Measurements from ENCODE around the gene SLC7A11.

The SLC7A11 gene

DNA sequence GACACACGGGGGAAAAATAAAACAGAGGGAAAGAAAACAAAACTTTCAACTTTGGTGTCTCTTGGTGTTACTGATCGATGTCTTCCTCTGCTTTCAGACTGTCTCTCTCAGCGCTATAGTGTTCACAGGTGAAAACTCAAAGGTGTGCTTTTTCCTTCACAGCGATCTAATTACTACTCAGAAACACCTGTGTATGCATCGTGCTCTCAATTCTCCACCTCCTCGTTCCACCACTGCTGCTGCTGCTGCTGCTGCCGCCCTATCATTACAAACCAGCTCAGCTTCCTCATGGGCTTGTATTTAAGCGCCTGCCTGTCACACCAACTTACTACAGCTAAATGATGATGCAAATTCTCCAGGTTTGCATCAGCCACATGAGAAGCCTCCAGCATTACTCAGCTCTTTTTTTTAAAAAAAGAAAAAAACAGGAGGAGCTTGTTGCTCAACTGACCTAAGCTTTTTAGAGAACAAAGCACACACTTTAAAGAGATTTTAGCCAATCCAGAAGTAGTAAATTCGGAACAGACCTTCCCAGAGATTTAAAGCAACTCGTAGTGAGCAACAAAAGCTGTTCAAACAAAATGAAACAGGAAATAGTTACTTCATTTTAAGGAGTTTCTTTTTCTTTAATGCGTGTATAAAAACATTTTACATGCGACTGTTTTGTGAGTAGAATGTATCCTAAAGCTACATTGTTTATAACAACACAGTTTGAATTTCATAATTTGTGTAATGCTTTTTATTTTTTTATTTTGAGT lies at the start of gene SLC7A11:
Gene SLC7A11, minus strand, starts transcription at position 274 of the 758 bp plus-strand sequence. CDS start 280 bp downstream, outside the sequence.
- peak; percentile 77 for DNase-seq

DNA sequence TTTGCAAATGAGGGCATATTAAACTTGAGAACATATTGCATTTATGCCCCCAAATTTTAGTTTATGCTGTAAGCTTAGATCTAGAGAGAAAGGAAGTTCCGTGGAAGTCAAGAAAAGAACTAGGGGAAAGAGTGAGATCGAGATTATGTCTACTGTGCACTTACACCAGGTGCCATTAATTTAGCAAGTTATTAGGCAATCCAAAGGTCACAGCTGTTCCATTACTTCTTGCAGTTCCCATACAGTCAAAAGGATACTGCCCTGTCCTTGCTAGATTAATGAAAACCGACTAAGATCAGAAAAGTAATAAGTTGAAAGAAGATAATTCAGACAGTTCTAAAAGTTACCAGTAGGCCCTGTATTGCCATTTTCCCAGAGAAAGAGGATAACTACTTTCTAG lies 49.3 kb upstream of the SLC7A11 start:
- DNase-seq: no peak

DNA sequence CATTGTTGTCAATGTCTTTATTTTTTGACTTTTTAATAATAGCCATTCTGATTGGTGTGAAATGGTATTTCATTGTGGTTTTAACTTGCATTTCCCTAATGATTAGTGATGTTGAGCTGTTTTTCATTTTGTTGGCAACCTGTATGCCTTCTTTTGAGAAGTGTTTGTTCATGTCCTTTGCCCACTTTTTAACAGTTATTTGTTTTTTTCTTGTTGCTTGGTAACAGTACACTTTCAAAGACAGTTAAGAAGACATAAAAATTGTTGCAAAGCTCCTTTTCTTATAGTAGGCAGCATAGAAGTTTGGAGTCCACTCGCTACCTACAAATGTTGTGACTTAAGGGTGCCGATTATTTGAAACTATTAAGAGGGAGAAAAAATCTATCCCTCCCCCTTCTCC lies 48.7 kb upstream of the SLC7A11 start:
- DNase-seq: no peak

DNA sequence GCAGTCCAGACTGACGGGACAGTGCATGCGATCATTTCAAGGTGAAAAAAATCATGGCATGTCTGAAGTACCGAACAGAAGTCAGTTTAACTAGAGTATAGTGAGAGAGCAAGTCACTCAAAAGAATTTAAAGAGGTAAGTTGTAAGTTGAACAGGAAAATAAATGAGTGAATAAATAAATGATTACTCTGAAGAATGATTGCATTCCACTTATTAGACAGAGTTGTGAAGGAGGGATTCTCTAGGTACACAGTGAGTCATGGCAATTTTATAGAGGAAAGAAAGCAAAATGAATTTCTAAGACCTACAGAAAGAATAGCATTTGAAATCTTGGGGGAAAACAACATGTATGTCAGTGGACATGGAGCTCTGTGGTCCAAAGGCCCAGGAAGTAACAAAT lies 37.1 kb upstream of the SLC7A11 start:
- DNase-seq: no peak

DNA sequence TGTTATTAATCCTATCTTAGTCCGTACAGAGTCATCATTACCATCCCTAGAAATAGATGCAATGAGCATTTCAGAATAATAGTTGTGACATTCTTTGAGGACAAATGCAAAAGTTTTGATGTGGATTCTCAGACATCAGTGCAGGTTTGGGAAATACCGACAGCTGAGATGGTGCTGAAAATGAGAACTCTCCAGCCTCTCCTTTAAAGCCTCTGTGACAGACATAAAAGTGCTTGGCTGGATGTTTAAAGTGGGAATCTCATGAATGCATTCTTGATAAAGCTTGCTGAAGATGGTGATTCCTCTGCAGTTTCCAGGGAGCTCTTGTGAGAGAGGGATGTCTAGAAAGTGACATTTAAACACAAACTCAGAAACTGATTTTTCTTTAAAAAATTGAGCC lies 35.0 kb upstream of the SLC7A11 start:
- no peak for DNase-seq

DNA sequence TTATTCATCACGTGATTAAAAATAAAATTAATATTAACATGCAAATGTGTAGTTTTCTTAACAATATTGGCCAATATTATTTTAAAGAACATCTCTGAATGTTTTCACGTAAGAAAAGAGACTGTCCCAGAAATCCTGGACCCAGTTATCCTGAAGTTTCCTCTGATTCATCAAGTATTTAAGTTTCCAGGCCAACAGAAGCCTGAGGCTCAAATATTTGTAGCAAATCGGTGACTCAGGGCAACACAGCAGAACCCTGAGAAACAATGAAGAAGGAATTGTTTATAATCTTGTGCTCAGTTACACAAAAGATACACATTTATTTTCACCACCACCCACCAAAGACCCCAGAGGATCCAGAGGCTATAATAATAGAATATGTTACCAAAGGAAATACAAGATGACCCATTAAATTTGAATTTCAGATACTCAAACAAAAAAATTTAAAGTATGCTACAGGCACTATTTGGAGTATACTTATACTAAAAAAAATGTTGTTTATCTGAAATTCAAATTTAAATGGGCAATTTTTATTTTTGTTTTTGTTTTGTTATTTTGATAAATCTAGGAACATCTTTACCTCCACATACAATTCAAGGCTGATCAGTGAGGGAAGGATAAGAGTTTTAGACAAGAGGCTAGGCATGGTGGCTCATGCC lies 33.9 kb upstream of the SLC7A11 start:
- DNase-seq: no peak

DNA sequence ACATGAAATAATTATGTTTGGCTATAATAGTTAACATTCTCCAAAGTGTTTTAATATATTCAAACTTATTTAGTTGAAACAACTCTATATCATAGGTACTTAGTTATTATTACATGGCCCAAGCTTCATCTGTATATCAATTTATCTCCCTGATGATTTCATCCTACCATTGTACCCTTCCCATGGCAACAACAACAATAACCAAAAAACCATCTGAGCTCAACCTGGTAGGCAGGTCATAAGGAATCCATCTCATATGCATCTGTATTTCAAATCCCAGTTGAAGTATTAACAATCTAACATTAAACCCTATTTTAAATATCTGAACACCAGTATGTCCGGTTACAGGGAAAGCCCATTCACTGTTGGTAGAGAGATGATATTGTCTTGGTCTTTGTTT lies 33.1 kb upstream of the SLC7A11 start:
- no peak for DNase-seq

DNA sequence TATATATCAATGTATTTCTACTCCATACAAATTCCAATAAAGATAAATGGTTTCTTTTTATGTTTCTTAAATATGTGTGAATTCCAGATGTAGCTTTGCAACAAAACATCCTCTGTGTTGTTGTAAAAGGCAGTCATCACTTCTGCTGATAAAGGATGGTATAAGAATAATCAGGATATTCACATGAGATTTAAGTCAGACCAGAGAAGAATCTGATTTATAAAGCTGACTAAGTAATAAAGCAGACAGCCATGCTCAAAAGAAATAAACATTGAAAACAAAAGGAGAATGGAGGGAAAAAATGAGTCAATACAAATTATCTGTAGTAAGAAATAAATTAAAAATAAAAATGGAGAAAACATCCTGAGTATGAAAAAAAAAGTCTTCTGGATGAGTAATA lies 27.0 kb upstream of the SLC7A11 start:
- DNase-seq: no peak

DNA sequence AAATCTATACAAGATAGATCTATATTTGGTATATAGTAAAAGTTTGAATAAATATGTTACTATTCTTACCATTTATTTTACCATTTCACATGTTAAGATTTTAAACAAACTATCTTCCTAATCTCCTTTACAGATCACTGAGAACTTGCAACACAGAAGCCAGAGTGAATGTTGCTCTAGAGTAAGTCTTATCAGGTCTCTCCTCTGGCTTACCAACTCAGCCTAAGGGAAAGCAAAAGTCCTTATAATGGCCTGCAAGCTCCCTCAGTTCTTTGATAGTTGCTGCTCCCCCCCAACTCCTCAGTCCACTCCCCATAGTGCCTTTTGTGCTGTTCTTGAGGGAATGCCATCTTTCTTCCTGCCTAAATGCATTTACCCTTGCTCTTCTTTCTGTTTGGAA lies 25.7 kb upstream of the SLC7A11 start:
- DNase-seq: no peak

DNA sequence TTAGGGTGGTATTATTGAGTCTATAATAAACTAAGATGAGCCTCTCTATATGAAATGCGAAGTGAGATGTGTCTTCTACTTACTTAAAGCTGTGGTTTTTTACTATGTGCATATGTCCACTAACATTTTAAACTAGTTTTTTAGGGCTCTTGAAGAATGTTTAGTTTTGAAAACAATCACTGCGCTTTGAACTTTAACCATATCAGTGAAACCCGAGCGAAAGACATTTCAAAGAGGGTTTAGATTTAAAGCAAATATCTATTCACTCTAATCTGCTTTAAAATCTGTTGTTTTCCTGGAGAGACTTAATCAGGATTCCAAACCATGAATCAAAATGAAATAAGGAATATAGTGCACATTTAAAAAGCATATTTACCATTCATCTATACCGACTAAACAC lies 24.8 kb upstream of the SLC7A11 start:
- DNase-seq: no peak

DNA sequence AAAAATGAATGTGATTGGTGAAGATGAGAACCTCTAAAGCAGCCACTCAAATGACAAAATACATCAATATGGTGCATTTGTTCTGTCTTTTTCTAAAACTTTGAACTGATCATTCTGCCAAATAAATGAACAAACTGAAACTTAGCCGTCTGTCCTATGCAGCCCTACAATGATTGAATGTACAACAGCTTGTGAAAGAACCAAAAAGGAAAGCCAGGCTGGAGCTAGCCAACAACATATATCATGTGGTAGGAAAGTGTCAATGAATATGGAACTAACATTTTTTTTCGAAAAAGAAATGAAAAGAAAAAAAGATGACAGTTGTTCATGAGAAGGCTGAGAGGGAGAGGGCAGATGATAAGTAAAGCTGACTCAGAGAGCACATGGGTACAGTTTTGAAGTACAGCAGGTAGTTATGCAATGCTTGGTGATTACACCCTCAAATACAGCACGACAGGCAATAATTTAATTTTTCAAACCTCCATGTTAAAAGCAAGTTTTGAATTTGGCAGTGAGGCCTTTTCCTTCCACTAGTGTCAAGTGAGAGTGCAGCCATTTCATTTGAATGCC lies 21.2 kb upstream of the SLC7A11 start:
- no peak for DNase-seq

DNA sequence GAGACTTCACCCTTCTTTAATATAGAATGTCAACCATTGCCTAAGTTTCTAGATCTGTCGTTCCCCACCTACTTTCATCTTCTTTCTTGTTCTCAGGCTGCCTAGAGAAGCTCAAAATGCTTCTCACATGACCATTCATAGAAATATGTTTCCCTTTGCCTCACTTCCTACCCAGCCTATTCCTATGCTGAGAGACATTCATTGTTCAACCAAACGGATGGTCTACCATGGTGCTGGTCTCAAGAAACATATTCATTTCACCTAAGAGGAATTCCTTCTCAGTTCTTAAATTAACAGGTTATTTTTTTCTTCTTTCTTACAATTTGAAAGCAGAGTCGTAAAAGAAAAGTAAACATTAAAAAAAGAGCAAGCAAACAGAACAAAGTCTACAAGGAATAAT lies 20.3 kb upstream of the SLC7A11 start:
- DNase-seq: no peak

DNA sequence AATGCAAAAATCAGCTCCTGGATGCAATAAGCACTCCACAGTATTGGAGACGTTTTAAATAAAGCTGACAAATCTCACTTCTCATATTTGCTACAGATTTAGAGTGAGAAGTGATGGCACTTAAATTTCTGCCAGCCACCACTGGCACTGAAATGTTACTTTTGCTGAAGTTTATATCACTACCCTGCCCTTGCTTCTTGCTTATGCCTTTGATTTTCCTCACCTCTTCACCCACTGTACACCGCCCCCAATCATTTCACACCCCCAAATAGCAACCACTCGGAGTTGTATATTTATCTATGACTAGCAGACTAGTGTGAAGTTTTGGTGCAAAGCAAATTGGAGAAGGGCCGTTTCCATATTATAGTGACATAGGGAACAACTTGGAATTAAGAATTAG lies 19.9 kb upstream of the SLC7A11 start:
- DNase-seq: no peak

DNA sequence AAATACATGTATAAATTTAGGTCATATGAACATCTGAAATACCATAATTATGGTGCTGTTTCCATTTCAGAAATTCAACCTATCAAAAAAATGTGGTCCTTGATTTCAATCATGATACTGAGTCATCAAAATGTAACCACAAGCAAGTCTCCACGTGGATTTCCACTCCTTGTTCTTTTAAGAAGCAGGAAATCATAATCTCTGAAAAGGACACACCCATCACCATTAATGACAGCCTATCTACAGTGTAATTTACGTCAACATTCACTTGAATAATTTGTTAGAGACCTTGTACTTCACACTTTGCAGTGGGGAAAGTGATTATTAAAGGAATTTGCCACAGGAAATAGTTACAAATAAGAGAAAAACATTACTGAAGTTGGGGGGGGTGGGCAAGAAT lies 17.7 kb upstream of the SLC7A11 start:
- DNase-seq: no peak

DNA sequence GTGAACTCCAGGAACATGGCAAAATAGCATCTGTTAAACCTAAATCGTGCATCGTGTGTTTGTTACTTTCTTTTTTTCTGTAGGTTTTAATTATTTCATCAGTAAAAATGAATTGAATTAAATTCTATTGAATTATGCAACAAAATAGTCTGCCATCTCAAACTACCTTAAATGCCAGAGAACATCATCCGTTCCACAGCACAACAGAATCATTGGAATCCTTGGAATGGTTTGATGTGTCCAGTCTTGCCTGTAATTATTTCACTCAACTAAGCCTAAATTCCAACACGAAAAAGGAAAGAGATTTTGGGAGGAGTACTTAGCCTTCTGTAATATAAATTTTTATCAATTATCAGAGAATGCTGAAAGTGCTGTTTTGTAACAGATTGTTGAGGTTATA lies 17.1 kb upstream of the SLC7A11 start:
- no peak for DNase-seq

DNA sequence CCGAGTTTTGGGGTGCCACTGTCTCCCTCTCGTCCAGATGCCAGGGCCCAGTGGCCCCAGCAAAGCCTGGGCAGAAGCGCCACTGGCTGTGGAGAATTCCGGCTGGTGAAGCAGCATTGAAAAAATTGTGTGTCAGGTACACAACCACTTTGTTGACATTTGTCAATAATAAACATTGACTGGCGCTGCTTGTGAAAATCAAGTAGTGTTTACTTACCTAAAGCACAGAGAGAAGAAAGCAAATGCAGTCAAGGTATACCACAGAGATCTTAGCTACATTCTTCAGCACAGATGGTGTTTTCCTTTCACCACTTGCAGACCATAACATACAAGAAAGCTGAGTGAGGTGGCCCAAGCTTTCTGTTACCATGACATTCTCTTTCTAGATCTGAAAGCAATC lies 14.5 kb upstream of the SLC7A11 start:
- no peak for DNase-seq

DNA sequence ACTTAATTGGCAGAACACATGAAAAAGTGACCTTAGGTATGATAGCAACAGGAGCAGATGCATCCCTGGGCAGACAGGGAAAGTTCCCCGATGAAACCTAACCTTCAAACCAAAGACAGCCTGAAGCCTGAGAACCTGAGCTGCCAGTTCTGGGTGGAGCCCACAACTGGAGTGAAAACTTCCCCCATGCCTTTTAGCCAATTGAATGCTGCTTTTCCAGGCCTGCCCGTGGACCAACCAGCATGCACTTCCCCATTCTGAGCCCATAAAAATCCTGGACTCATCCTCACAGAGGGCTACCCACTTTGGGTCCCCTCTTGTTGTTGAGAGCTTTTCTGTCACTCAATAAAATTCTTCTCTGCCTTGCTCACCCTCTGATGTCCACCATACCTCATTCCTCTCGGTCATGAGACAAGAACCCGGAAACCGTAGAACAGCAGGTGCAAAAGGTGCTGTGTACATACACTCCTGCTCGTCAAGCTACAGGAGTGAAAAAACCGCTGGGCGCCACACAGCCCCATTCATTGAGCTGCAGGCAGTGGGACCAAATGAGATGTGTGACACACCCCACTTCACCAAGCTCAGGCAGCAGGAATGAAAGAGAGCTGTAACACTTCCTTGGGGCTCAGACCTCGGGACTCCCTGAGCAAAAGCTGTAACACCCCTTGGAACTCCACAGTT lies 13.9 kb upstream of the SLC7A11 start:
- DNase-seq: no peak

DNA sequence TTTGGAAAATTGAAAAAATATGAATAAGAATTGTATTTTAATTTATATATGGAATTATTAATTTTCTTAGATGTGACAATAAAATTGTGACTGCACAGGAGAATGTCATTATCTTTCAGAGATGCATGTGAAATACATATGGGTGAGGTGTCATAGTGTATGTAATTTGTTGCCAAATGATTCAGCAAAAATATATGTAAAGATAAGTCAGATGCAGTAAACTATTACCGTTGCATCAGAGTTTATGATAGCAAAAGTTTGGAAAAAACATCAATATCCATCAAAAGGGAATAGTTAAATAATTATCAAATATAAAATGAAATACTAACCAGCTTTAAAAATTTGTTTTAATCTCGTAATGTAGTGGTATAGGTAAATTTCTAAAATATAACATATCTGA lies 10.4 kb upstream of the SLC7A11 start:
- DNase-seq: no peak

DNA sequence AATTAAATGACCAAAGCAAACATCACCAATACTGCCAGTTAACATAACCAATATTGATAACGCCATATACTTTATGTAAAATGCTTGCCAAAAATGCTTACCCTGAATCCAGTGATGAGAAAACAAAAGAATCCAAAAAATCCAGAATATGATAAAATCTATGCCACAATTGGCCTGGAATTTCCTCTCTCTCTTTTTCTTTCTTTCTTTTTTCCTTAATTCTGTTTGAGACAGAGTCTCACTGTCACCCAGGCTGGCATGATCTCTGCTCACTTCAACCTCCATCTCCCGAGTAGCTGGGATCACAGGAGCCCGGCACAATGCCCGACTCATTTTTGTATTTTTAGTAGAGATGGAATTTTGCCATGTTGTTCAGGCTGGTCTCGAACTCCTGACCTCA lies 9.8 kb upstream of the SLC7A11 start:
- DNase-seq: no peak

DNA sequence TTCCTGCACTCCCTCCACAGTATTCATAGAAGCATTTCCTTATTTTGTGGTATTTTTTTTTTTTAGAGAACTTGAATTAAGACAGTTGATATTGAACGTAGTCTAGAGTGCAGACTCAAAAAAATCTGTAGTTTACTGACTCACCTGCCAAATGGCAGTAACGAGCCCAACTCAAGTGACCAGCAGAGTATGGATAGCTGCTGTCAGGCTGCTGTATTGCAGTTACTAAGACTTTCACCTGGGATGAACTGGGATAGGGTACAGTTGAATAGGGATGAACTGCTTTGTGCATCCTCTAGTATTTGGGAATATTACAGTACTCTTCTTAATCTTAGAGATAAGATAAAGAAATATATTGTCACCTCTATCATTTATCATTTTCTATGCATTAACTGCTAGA lies 7.0 kb upstream of the SLC7A11 start:
- no peak for DNase-seq

DNA sequence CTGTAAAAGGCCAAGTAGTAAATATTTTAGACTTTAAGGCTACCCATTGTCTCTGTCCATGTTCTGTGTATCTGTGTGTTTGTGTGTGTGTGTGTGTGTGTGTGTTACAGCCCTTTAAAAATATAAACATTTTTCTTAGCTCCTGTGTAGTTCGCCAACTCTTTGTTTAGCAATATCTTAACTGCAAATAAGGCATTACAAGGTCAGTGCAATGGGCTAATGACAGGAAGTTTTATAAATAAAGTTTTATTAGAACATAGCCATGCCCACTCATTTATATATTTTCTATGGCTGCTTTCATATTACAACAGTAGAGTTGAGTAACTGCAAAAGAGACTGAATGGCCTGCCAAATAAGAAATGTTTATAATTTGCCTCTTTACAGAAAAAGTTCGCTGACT lies 5.9 kb upstream of the SLC7A11 start:
- no peak for DNase-seq

DNA sequence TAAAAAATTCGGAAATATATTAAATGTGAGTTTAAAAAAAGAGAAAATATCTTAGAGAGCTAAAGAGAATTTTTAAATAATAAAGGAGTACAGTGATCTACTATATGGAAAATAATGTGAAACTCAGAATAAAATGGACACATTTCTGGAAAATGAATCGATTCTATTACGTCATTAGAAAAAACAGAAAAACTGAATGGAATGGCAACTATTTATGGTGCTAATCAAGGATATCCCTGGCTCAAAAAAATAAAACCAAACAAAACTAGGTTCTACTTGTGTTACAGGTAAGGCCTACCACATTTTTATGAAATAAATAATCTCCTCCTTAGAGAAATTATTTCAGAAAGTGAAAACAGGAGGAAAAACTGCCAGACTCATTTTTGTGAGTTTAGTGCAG lies 5.5 kb upstream of the SLC7A11 start:
- no peak for DNase-seq

DNA sequence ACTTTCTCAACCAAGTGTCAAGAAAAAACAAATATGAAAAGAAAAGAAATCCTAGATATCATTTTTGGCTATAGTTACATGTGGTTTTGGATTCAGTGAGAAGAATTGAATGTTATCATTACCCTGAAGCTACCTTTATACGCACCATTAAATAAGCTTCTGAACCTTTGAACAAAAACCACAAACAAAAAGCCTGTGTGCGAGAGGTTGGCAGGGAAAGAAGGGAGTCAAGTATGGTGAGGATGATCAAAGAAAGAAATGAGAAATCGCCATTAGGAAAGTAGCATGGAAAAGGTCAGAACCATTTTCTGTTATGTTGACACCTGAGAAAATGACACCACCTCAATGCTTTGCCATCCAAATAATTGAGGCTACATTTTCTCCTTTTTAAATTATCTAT lies 1.2 kb upstream of the SLC7A11 start:
- DNase-seq: no peak

DNA sequence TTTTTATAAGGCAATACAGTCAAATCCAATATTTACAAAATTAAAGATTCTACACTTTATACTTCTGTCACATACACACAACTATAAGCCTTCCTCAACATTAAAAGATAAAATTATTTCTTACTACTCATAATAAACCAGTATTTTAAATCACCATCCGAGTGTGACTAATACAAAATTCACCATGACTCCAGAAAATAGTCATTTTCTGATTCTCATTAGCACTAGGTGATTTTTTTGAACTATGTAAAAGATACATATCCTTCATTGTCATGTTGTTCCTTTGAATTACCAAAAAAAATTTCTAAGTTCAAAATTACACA lies 646 bp upstream of the SLC7A11 start:
- DNase-seq: no peak
